ENCODE measurements around the gene ZNF831. TPM values are rescaled to one million over a fixed set of nuclear protein-coding genes. Genes with fewer than 3 reads are reported as not detected.

ZNF831 gene
- total RNA-seq, 4 donors from 2014 or later: 0.78 to 2.3 (median 1.6) TPM

GRCh38 chr20:59151820-59152219, 11.8 kb upstream of the ZNF831 start:
- H3K27me3 ChIP-seq: no peaks in the 10 kb centered on the region
- H3K27ac ChIP-seq: no peak overlapping the region
- H3K36me3 ChIP-seq: no peaks in the 10 kb centered on the region
- H3K9me3 ChIP-seq: no peaks in the 10 kb centered on the region
- no peak overlapping the region for H3K4me3 ChIP-seq (replicated peaks in 1 of 3)
- intact Hi-C loops (cut with DNase I): no loop called here
- WGBS, 2 donors: 84 to 95% methylated on average over 3 to 5 of the region's 5 CpGs
- no peak for TF ChIP-seq POLR2A (IDR thresholded peaks at IDR 0.05)
- TF ChIP-seq CTCF (IDR thresholded peaks at IDR 0.05): no peak
- H3K4me1 ChIP-seq: peaks cover 0 to 4% of the 10 kb centered on the region in 2 donors
- no peak for DNase-seq

- no peak for DNase-seq
Observed at GRCh38 chr20:59152559-59153354, 10.9 kb upstream of the ZNF831 start.

GRCh38 chr20:59153355-59153681, 10.3 kb upstream of the ZNF831 start:
- WGBS, 2 donors: 66 to 69% methylated on average over 8 of the region's 8 CpGs
- Histone ChIP-seq H3K4me3 (replicated peaks in 1 of 3) (no peak overlapping the region), H3K4me1 (no peaks in the 10 kb centered on the region), H3K9me3 (no peaks in the 10 kb centered on the region), H3K27me3 (no peaks in the 10 kb centered on the region), H3K36me3 (no peaks in the 10 kb centered on the region), H3K27ac (no peak overlapping the region)
- TF ChIP-seq CTCF (IDR thresholded peaks at IDR 0.05) (no peak), POLR2A (IDR thresholded peaks at IDR 0.05) (no peak)
- DNase-seq: no peak
- intact Hi-C loops (cut with DNase I): no loop called here

More at GRCh38 chr20:59152559-59153354, 10.9 kb upstream of the ZNF831 start:
- WGBS, 2 donors: 71 to 74% methylated on average over 8 of the region's 8 CpGs
- intact Hi-C loops (cut with DNase I): no loop called here
- Histone ChIP-seq H3K27me3 (no peaks in the 10 kb centered on the region), H3K36me3 (no peaks in the 10 kb centered on the region), H3K27ac (no peak overlapping the region), H3K9me3 (no peaks in the 10 kb centered on the region), H3K4me1 (no peaks in the 10 kb centered on the region), H3K4me3 (replicated peaks in 1 of 3) (no peak overlapping the region)
- TF ChIP-seq POLR2A (IDR thresholded peaks at IDR 0.05) (no peak), CTCF (IDR thresholded peaks at IDR 0.05) (no peak)

GRCh38 chr20:59153832-59154231, 9.8 kb upstream of the ZNF831 start:
- H3K36me3 ChIP-seq: no peaks in the 10 kb centered on the region
- intact Hi-C loops (cut with DNase I): no loop called here

More at GRCh38 chr20:59153832-59154231, 9.8 kb upstream of the ZNF831 start:
- no peak for DNase-seq
- Histone ChIP-seq H3K4me1 (no peaks in the 10 kb centered on the region), H3K27me3 (no peaks in the 10 kb centered on the region), H3K27ac (no peak overlapping the region), H3K4me3 (replicated peaks in 1 of 3) (no peak overlapping the region), H3K9me3 (no peaks in the 10 kb centered on the region)
- TF ChIP-seq CTCF (IDR thresholded peaks at IDR 0.05): no peak
- no peak for TF ChIP-seq POLR2A (IDR thresholded peaks at IDR 0.05)
- WGBS, 2 donors: 71 to 94% methylated on average over 2 of the region's 2 CpGs

All from thyroid gland (tissue), 4 donors.